SK-N-SH treated with all-trans-retinoic acid at 6 μM for 48 hours (cell line): ENCODE measurements around the gene DNAJC17.

ENCODE experiments used
- BACH2 ChIP-seq: fragments of 250-450 bp; sonication (Bioruptor Pico); IDR thresholded peaks from 2 replicates; pipeline ENCODE4 v1.9.0; 2021; ENCODE audit warnings: mild to moderate bottlenecking, borderline replicate concordance
- CREB5 ChIP-seq: fragments of 250-450 bp; sonication (Bioruptor Pico); IDR thresholded peaks from 2 replicates; pipeline ENCODE4 v1.5.1; 2020; ENCODE audit warnings: low read depth, mild to moderate bottlenecking, moderate library complexity
- CSDC2 ChIP-seq: fragments of 250-450 bp; sonication (Bioruptor Pico); IDR thresholded peaks from 2 replicates; pipeline ENCODE4 v1.5.0; 2020; ENCODE audit warnings: mild to moderate bottlenecking, moderate library complexity
- ISL1 ChIP-seq: fragments of 250-450 bp; sonication (Bioruptor Pico); IDR thresholded peaks from 2 replicates; pipeline ENCODE4 v2.1.2; 2022; ENCODE audit warnings: mild to moderate bottlenecking, moderate library complexity
- OSR1 ChIP-seq: fragments of 250-450 bp; sonication (Bioruptor Pico); IDR thresholded peaks from 2 replicates; pipeline ENCODE4 v1.8.0; 2022; ENCODE audit warnings: moderate library complexity, mild to moderate bottlenecking, inconsistent platforms
- PATZ1 ChIP-seq: fragments of 250-450 bp; sonication (Bioruptor Pico); IDR thresholded peaks from 2 replicates; pipeline ENCODE4 v1.8.0; 2020; ENCODE audit warnings: mild to moderate bottlenecking, moderate library complexity, borderline replicate concordance
- SNAI2 ChIP-seq: fragments of 250-450 bp; sonication (Bioruptor Pico); IDR thresholded peaks from 2 replicates; pipeline ENCODE4 v1.5.0; 2020; ENCODE audit warnings: mild to moderate bottlenecking, moderate library complexity
- TCF4 ChIP-seq: fragments of 250-450 bp; sonication (Bioruptor Pico); IDR thresholded peaks from 2 replicates; pipeline ENCODE4 v1.8.0; 2021; ENCODE audit warnings: mild to moderate bottlenecking, moderate library complexity, borderline replicate concordance
- TOX ChIP-seq: fragments of 250-450 bp; sonication (Bioruptor Pico); IDR thresholded peaks from 2 replicates; pipeline ENCODE4 v1.8.0; 2021; ENCODE audit warnings: mild to moderate bottlenecking, moderate library complexity, borderline replicate concordance
- ZFP3 ChIP-seq: fragments of 250-450 bp; sonication (Bioruptor Pico); IDR thresholded peaks from 2 replicates; pipeline ENCODE4 v1.5.0; 2020; ENCODE audit warnings: mild to moderate bottlenecking, moderate library complexity
- ZFP30 ChIP-seq: fragments of 450-650 bp; formaldehyde crosslinking; IDR thresholded peaks from 2 replicates; pipeline ENCODE4 v1.5.0; 2022; ENCODE audit warnings: mild to moderate bottlenecking, moderate library complexity
- ZNF565 ChIP-seq: fragments of 450-650 bp; formaldehyde crosslinking; conservative IDR thresholded peaks from 2 replicates; pipeline ENCODE4 v1.5.0; 2020; ENCODE audit warnings: low read depth, mild to moderate bottlenecking, moderate library complexity
- TF ChIP-seq, protein P1 (sequence below): fragments of 250-450 bp; sonication (Bioruptor Pico); IDR thresholded peaks from 2 replicates; pipeline ENCODE4 v1.5.1; 2021; ENCODE audit warnings: mild to moderate bottlenecking, moderate library complexity
- TF ChIP-seq, protein P2 (sequence below): fragments of 250-450 bp; sonication (Bioruptor Pico); IDR thresholded peaks from 2 replicates; pipeline ENCODE4 v1.8.0; 2021; ENCODE audit warnings: low read depth, mild to moderate bottlenecking, moderate library complexity, borderline replicate concordance

DNA sequence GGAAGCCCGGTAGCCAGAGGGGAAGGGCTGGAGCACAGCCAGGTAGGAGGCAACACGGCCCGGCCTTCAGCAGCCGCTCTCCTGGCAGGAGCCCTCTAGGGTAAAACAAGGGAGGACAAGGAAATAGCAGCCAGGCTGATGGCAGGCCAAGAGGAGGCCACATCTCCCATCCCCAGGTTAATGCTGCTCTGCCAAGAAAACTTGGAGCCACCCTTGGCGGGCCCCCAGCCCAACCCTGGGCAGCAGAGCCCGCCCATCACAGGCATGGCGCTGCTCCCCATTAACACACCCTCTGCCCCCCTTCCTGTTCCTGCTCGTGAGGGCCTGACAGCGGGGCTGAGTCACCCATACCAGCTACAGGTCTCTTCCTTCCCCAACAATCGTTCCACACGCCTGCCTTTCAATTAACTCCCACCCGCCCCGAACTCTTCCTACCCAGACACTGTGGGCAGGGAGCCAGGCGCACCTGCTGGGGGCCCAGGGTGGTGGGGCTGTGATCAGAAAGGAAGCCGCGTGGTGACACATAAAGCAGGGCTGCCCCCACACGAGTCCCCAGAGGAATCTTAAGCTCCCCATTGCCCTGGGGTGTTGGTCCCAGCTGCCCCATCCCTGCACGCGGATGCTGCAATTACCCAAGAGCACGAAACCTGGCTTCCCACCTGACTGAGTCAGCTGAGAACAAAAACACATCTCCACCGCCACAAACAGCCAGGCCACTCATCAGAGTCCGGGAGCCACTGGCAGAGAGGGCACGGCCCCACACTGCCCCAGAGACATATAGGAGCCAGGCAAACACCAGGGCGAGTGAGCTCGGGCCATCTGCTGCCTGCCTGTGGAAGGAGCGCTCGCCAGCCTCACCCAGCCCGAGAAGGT, 37.8 kb downstream of the DNAJC17 start, which contains the start of gene C15orf62:
- TF ChIP-seq CREB5 (CRISPR knock-in tag) (no peak), OSR1 (CRISPR knock-in tag) (no peak), ISL1 (no peak), BACH2 (no peak), ZNF565 (CRISPR knock-in tag) (no peak), PATZ1 (no peak), ZFP3 (CRISPR knock-in tag) (no peak), SNAI2 (CRISPR knock-in tag) (no peak), ZFP30 (no peak), CSDC2 (CRISPR knock-in tag) (no peak), TCF4 (CRISPR knock-in tag) (no peak), TOX (CRISPR knock-in tag) (no peak)
- TF ChIP-seq, protein P1, sequence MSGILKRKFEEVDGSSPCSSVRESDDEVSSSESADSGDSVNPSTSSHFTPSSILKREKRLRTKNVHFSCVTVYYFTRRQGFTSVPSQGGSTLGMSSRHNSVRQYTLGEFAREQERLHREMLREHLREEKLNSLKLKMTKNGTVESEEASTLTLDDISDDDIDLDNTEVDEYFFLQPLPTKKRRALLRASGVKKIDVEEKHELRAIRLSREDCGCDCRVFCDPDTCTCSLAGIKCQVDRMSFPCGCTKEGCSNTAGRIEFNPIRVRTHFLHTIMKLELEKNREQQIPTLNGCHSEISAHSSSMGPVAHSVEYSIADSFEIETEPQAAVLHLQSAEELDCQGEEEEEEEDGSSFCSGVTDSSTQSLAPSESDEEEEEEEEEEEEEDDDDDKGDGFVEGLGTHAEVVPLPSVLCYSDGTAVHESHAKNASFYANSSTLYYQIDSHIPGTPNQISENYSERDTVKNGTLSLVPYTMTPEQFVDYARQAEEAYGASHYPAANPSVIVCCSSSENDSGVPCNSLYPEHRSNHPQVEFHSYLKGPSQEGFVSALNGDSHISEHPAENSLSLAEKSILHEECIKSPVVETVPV, result no peak
- TF ChIP-seq, protein P2, sequence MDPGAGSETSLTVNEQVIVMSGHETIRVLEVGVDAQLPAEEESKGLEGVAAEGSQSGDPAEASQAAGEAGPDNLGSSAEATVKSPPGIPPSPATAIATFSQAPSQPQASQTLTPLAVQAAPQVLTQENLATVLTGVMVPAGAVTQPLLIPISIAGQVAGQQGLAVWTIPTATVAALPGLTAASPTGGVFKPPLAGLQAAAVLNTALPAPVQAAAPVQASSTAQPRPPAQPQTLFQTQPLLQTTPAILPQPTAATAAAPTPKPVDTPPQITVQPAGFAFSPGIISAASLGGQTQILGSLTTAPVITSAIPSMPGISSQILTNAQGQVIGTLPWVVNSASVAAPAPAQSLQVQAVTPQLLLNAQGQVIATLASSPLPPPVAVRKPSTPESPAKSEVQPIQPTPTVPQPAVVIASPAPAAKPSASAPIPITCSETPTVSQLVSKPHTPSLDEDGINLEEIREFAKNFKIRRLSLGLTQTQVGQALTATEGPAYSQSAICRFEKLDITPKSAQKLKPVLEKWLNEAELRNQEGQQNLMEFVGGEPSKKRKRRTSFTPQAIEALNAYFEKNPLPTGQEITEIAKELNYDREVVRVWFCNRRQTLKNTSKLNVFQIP (CRISPR knock-in tag), result no peak
